GM12865 (cell line): ENCODE measurements around the gene TNFRSF21.

Source experiments
- DNase-seq: peaks from one replicate; pipeline ENCODE4 v3.0.0; 2010; ENCODE audit warnings: low read depth
- H3K4me3 ChIP-seq: 2 replicates; pipeline ENCODE4 v1.5.1; 2011; ENCODE audit warnings: mild to moderate bottlenecking, low read depth, low read length, control low read depth
- TF ChIP-seq, protein P1 (sequence below): IDR thresholded peaks from 2 replicates; pipeline ENCODE4 v1.5.1; 2011; ENCODE audit warnings: low read length, control low read depth, low read depth, inconsistent platforms; ENCODE audit not compliant: insufficient read depth; ENCODE audit errors: missing control alignments

The TNFRSF21 gene

GRCh38 chr6:47264775-47265184 is 44.9 kb downstream of the TNFRSF21 start:
- TF ChIP-seq, protein P1, sequence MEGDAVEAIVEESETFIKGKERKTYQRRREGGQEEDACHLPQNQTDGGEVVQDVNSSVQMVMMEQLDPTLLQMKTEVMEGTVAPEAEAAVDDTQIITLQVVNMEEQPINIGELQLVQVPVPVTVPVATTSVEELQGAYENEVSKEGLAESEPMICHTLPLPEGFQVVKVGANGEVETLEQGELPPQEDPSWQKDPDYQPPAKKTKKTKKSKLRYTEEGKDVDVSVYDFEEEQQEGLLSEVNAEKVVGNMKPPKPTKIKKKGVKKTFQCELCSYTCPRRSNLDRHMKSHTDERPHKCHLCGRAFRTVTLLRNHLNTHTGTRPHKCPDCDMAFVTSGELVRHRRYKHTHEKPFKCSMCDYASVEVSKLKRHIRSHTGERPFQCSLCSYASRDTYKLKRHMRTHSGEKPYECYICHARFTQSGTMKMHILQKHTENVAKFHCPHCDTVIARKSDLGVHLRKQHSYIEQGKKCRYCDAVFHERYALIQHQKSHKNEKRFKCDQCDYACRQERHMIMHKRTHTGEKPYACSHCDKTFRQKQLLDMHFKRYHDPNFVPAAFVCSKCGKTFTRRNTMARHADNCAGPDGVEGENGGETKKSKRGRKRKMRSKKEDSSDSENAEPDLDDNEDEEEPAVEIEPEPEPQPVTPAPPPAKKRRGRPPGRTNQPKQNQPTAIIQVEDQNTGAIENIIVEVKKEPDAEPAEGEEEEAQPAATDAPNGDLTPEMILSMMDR, result no peak
- H3K4me3 ChIP-seq, result no peak overlapping the region
- DNase-seq, result no peak

DNA sequence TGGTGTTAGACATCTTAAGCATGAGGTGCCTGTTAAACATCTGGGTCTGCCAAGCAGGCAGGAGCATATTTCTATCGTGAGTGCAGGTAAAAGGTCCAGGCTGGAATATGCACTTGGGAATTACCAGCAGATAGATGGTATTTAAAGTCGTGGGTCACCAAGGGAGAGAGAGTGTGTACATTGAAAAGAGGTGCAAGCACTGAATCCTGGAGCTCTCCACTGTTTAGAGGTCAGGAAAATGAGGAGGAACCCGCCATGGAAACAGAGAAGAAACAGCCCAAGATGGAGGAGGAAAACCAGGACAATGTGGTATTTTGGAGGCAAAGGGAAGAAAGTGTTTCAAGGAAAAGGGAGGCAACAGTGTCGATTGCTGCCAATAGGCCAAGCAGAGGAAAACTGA is 46.4 kb downstream of the TNFRSF21 start:
- no peak for DNase-seq
- TF ChIP-seq, protein P1, result no peak
- H3K4me3 ChIP-seq, result no peak overlapping the region

DNA sequence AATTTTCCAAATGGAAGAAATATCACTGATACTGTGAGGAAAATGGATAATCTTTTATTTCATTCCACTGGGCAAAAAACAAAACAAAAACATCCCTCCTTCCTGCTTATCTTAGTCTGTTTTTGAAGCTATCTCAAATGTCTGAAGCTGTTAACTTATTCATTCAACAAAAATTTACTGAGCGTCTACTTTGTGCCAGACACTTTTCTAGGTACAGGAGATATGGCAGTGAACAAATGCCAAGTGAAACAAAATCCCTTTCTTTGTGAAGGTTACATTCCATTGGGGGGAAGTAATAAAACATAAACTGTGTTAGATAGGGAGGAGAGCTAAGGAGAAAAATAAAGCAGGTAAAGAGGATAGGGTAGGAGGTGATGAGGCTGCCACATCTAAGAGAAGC is 47.5 kb downstream of the TNFRSF21 start:
- no peak for DNase-seq
- TF ChIP-seq, protein P1, result no peak
- no peak overlapping the region for H3K4me3 ChIP-seq

DNA sequence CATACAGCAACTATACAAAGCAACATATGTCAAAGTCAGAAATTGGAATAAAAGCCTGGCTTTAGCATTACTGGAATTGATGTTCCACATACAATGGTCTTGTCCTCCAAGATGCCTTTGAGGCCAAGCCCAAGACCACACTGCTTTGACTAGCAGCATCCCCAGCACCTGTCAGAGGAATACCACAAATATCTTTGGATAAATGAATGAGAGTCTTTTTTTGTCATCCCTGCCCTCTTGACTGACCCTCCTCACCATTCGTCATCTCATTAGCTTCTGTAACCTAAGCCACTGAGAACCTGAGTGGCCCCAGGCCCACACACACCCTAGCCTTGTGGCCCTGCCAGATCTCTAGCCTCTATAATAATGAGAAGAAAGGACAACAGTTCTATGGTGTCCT is 48.5 kb downstream of the TNFRSF21 start:
- H3K4me3 ChIP-seq, result no peak overlapping the region
- TF ChIP-seq, protein P1, result no peak
- no peak for DNase-seq

DNA sequence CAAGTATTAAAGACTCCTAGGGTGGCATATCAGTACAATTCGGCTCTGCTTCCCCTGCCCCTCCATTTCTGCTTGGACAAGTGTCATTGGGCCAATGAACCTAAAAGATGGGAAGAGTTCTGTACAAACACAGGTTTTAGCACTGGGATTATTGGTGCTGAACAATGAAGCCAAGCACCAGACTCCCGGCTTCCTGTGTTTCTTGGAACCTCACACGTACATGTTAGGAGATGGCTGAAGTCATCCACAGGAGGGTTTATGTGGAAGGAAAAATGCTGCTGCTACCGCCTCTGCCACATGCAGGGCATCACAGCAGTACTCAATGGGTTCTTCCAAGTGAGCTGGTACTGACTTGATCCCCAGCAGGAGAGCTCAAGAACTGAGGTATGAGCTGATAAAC is 49.7 kb downstream of the TNFRSF21 start:
- TF ChIP-seq, protein P1, result no peak

GRCh38 chr6:47258724-47259347 is 50.9 kb downstream of the TNFRSF21 start:
- TF ChIP-seq, protein P1, result no peak
- DNase-seq, result no peak
- no peak overlapping the region for H3K4me3 ChIP-seq

More for the DNA sequence above, 49.7 kb downstream of the TNFRSF21 start:
- no peak for DNase-seq
- H3K4me3 ChIP-seq, result no peak overlapping the region

DNA sequence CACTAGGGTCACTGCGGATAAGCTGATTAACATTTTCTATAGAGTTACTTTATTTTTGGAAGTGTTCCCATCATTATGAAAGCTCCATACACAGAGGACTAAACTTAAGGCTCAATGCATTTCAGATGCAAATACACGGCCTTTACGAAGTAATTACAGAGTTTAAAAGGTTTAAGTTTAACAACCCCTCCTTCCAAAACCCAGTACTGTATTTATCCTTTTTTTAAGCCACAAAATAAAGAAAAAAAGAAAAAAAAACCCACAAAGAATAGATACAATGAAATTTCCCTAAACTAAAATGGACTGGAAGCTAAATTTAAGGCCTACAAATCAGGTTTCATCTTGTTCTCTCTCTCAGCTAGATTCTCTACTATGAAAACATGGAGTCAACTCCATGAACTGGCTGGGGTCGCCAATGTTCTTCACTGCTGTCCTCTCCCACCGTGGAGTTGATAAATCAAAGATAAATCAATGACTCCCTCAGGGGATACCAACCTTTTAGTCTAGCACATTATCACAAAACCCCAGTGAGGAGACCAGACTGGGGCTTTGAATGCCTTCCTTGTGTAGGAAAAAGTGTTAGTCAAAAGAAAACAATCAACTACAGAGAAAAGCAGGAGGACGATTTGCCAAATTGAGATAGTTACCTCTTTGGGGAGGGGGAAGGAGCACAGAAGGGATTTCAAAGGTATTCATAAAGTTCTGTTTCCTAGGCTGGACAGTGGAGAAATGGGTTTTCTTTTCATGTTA is 52.5 kb downstream of the TNFRSF21 start:
- no peak for DNase-seq
- TF ChIP-seq, protein P1, result no peak
- H3K4me3 ChIP-seq, result no peak overlapping the region
